Vagina (tissue), 2 donors: ENCODE results near the gene OSBPL10.

Experiments used
- POLR2A ChIP-seq, 2 donors: fragments of 450-650 bp; IDR thresholded peaks; one replicate each; pipeline ENCODE4 v1.6.1; 2017; ENCODE audit warnings: antibody characterized with exemption in 2 of 2, mild to moderate bottlenecking in 2 of 2, moderate library complexity in 2 of 2
- POLR2AphosphoS5 ChIP-seq, 2 donors: sonication (generic); formaldehyde crosslinking; IDR thresholded peaks; one replicate each; pipeline ENCODE4 v1.9.0; 2017; ENCODE audit warnings: antibody characterized with exemption in 2 of 2, mild to moderate bottlenecking in 2 of 2, low read depth in 1 of 2; ENCODE audit not compliant: insufficient read depth in 1 of 2
- TF ChIP-seq, protein P1 (sequence below), 3 experiments: fragments of 450-650 bp in 2 of 3; fragments of 200-600 bp in 1 of 3; sonication (generic) in 1 of 3; IDR thresholded peaks; one replicate each; pipeline ENCODE4 v1.5.1; 2017 to 2019; ENCODE audit warnings: antibody characterized with exemption in 3 of 3, mild to moderate bottlenecking in 2 of 3, moderate library complexity in 2 of 3

DNA sequence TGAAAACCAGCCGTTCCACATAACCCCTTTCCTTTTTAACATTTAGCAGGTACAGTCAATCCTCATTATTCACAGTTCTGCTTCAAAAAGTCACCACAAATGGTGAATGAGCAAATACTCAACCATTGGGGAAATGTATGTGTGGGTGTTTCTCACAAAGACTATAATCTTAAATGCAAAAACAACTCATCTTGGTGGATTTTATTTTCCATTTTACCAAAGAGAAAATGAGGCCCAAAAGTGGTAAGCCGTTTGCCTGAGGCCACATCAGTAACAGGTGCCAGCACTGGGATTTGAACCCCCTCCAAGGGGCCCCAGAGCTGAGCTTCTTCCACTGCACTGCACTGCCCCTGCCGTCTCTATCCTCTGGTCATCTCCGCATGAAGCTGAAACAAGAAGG is 208.8 kb downstream of the OSBPL10 start:
- TF ChIP-seq POLR2A (IDR thresholded peaks at IDR 0.05) (no peak), POLR2AphosphoS5 (IDR thresholded peaks at IDR 0.05; ENCODE audit: insufficient read depth in 1 of 2, low read depth in 1 of 2) (no peak)
- TF ChIP-seq, protein P1, sequence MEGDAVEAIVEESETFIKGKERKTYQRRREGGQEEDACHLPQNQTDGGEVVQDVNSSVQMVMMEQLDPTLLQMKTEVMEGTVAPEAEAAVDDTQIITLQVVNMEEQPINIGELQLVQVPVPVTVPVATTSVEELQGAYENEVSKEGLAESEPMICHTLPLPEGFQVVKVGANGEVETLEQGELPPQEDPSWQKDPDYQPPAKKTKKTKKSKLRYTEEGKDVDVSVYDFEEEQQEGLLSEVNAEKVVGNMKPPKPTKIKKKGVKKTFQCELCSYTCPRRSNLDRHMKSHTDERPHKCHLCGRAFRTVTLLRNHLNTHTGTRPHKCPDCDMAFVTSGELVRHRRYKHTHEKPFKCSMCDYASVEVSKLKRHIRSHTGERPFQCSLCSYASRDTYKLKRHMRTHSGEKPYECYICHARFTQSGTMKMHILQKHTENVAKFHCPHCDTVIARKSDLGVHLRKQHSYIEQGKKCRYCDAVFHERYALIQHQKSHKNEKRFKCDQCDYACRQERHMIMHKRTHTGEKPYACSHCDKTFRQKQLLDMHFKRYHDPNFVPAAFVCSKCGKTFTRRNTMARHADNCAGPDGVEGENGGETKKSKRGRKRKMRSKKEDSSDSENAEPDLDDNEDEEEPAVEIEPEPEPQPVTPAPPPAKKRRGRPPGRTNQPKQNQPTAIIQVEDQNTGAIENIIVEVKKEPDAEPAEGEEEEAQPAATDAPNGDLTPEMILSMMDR (IDR thresholded peaks at IDR 0.05) = no peak
